NCI-H226 (cell line): ENCODE measurements around the gene PALMD.

Source experiments
- DNase-seq: peaks from one replicate; pipeline ENCODE4 v3.0.0-alpha.2; 2015

Gene PALMD

GRCh38 chr1:99636647-99637175, 9.2 kb upstream of the PALMD start:
- DNase-seq, result no peak

GRCh38 chr1:99638853-99639252, 7.1 kb upstream of the PALMD start:
- DNase-seq, result no peak

- no peak for DNase-seq
These were observed 6.5 kb upstream of the PALMD start for GRCh38 chr1:99639408-99639807.

- DNase-seq, result no peak
These were observed 6.0 kb upstream of the PALMD start for GRCh38 chr1:99639945-99640344.

- DNase-seq, result no peak
These were observed 5.2 kb upstream of the PALMD start for GRCh38 chr1:99640672-99641071.

GRCh38 chr1:99641558-99641957, 4.4 kb upstream of the PALMD start:
- no peak for DNase-seq

GRCh38 chr1:99642053-99642452, 3.9 kb upstream of the PALMD start:
- no peak for DNase-seq

- peak; percentile 16 for DNase-seq
These were observed 2.7 kb upstream of the PALMD start for GRCh38 chr1:99643021-99643779.

- DNase-seq, result no peak
These were observed 1.5 kb upstream of the PALMD start for GRCh38 chr1:99644279-99645004.

- peak; percentile 75 for DNase-seq
These were observed 710 bp upstream of the PALMD start for GRCh38 chr1:99645203-99645602.

- no peak for DNase-seq
These were observed 955 bp downstream of the PALMD start for GRCh38 chr1:99646868-99647267.

GRCh38 chr1:99647490-99647889, 1.6 kb downstream of the PALMD start:
- no peak for DNase-seq

- DNase-seq, result no peak
These were observed 2.2 kb downstream of the PALMD start for GRCh38 chr1:99648107-99648506.

GRCh38 chr1:99650030-99650429, 4.1 kb downstream of the PALMD start:
- DNase-seq, result no peak

GRCh38 chr1:99650773-99651437, 5.0 kb downstream of the PALMD start:
- DNase-seq, result no peak

- no peak for DNase-seq
These were observed 7.0 kb downstream of the PALMD start for GRCh38 chr1:99652881-99653281.

GRCh38 chr1:99655376-99655775, 9.5 kb downstream of the PALMD start:
- no peak for DNase-seq

- DNase-seq, result no peak
These were observed 10.8 kb downstream of the PALMD start for GRCh38 chr1:99656701-99657100.

- peak; percentile 72 for DNase-seq
These were observed 11.5 kb downstream of the PALMD start for GRCh38 chr1:99657213-99658030.

- DNase-seq, result no peak
These were observed 12.0 kb downstream of the PALMD start for GRCh38 chr1:99658031-99658290.

GRCh38 chr1:99659755-99660210, 13.9 kb downstream of the PALMD start:
- DNase-seq, result peak; percentile 69

GRCh38 chr1:99660496-99660895, 14.6 kb downstream of the PALMD start:
- no peak for DNase-seq

- DNase-seq, result no peak
These were observed 15.9 kb downstream of the PALMD start for GRCh38 chr1:99661780-99662179.
